ENCODE measurements around the gene ADAM12.

ADAM12 gene

GRCh38 chr10:126392469-126392868 is 4.2 kb upstream of the ADAM12 start:
- peaks cover 13% of the 10 kb centered on the region for H3K4me1 ChIP-seq
- no peaks in the 10 kb centered on the region for H3K36me3 ChIP-seq
- H3K4me3 ChIP-seq (ENCODE audit: low read depth, low read length) = no peak overlapping the region
- H3K9me3 ChIP-seq = no peaks in the 10 kb centered on the region
- no peak for TF ChIP-seq CTCF (IDR thresholded peaks at IDR 0.05; ENCODE audit: low read depth, low read length)
- DNase-seq = peak; percentile 35
- no peaks in the 10 kb centered on the region for H3K27me3 ChIP-seq

DNA sequence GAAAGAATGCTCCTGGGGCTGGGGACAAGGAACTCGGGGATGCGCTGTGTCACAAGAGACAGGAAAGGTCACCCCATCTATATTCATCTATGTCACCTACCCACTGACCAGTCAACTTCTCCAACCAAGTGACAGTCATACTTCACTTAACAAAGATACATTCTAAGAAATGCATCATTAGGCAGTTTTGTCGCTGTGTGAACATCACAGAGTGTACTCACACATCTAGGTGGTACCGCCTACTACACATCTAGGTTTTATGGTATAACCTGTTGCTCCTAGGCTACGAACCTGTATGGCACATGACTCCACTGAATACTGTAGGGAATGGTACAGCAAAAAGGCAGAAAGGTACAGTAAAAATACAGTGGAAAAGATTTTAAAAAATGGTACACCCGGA is 3.8 kb upstream of the ADAM12 start:
- no peaks in the 10 kb centered on the region for H3K9me3 ChIP-seq
- no peak for DNase-seq
- peaks cover 13% of the 10 kb centered on the region for H3K4me1 ChIP-seq
- no peaks in the 10 kb centered on the region for H3K36me3 ChIP-seq
- H3K4me3 ChIP-seq (ENCODE audit: low read depth, low read length) = no peak overlapping the region
- H3K27me3 ChIP-seq = no peaks in the 10 kb centered on the region
- TF ChIP-seq CTCF (IDR thresholded peaks at IDR 0.05; ENCODE audit: low read depth, low read length) = no peak

DNA sequence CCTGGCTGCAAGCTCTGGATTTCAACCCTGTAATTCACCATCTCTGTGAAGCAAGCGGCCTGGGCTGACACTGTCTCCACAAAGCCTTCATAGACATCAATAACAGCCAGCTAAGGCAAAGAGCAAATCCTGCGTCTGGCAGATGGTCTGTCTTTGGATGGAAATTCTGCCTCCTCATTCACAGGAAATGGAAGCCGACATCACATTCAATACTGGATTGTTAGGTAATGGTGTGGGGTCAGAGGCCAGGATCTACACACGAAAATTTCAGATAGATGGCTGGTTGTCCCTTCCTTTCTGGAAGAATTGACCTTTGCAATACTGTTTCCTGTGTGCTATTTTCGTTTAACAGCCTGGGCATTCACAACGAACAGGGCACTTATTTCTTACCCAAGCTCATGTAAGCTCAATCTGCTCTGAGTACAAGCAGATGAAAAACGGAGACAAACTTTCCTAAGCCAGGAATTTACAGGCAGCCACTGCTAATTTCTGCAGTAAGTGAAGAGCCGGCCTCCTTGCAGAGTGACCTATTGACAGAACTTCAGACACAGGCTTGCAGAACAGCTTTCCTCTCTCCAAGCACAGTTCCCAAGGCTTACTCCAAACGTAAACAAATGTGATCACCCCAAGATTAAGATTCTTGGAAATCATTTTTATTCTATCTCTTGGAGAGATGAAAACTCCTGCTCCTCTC is 3.1 kb upstream of the ADAM12 start:
- TF ChIP-seq CTCF (IDR thresholded peaks at IDR 0.05; ENCODE audit: low read depth, low read length) = no peak
- no peak for DNase-seq
- H3K27me3 ChIP-seq = no peaks in the 10 kb centered on the region

GRCh38 chr10:126390324-126390723 is 2.0 kb upstream of the ADAM12 start:
- TF ChIP-seq CTCF (IDR thresholded peaks at IDR 0.05; ENCODE audit: low read depth, low read length) = no peak
- Histone ChIP-seq H3K9me3 (no peaks in the 10 kb centered on the region), H3K27me3 (no peaks in the 10 kb centered on the region), H3K4me1 (peaks cover 13% of the 10 kb centered on the region), H3K36me3 (no peaks in the 10 kb centered on the region), H3K4me3 (ENCODE audit: low read depth, low read length) (no peak overlapping the region)
- DNase-seq = no peak

More for the DNA sequence above, 3.1 kb upstream of the ADAM12 start:
- H3K36me3 ChIP-seq = no peaks in the 10 kb centered on the region
- no peak overlapping the region for H3K4me3 ChIP-seq (ENCODE audit: low read depth, low read length)
- H3K9me3 ChIP-seq = no peaks in the 10 kb centered on the region
- peaks cover 13% of the 10 kb centered on the region for H3K4me1 ChIP-seq

DNA sequence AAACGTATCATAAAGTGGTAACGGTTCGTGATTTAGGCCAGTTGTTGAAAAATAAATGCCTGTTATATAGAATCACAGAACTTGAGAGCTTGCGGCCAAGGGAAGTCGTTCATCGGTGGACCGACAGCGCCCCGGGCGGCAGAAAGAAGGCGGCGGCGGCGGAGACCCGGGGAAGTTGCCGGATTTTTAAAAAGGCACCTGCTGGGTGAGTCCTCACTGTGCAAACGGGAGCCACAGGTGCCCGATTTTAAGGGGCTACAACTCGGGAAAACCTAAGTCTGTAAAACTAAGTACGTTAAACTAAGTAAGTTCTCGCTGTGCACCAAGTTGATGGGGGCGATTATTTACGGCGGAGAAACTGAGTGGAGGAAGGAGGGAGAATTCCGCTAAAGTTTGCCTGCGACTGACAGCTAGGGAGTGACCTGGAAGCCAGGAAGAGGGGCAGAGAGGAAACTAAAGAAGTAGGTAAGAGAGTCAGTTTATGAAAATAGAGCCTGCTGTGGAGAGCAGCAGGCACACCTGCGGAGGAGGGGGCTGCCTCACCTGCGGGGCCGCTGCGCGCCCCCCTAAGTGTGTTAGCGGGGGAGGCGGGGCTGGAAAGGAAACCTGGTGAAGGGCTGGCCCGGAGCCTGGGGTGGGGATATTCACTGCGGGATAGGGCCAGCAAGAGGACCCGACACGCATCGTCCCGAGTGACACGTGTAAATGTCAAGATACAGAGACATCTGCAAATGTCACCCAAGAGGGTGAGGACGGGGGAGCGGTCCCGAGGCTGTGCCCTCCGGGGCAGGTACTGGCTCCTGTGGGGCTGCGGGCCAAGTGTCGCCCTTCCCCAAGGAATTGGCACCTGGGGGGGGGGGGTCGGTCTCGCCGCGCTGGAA is 996 bp downstream of the ADAM12 start:
- peak; percentile 72 for TF ChIP-seq CTCF (IDR thresholded peaks at IDR 0.05; ENCODE audit: low read depth, low read length)
- Histone ChIP-seq H3K36me3 (no peaks in the 10 kb centered on the region), H3K4me3 (ENCODE audit: low read depth, low read length) (peak overlapping the region; percentile 74), H3K27me3 (no peaks in the 10 kb centered on the region), H3K4me1 (peaks cover 10% of the 10 kb centered on the region), H3K9me3 (no peaks in the 10 kb centered on the region)
- peak; percentile 72 for DNase-seq

Data from BE2C (cell line).